Measurements from ENCODE around the gene ACAD10.

DNA sequence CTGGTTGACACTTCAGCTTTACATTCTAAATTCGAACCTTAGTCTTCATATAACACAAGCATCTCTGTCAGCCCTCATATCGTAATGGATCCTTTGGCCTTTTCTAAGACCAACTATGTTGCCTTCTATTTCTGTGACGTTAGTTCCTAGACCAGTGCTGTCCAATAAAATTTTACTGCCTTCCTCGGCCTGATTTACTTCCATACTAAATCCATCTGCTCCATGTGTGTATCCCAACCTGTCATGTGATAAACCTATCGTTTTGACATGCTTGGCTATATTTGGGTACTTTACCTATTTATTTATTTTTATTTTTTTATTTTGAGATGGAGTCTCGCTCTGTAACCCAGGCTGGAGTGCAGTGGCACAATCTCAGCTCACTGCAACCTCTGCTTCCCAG is 20.3 kb downstream of the ACAD10 start:
- TF ChIP-seq CTCF (conservative IDR thresholded peaks at IDR 0.05 in 1 of 2, IDR thresholded peaks at IDR 0.05 in 1 of 2; ENCODE audit: extremely low read depth in 1 of 2, insufficient read depth in 1 of 2, low read depth in 1 of 2, low read length in 2 of 2) (no peak), EZH2 (IDR thresholded peaks at IDR 0.05; ENCODE audit: borderline replicate concordance, low read length) (no peak)

Data from mammary epithelial cell (primary cell).